Effector CD8-positive, alpha-beta T cell (primary cell): Measurements from ENCODE around the gene HEATR1.
"Not testable (repeated sequence)": the region's sequence is repeated elsewhere in the genome, so short reads cannot be mapped to it uniquely, and the experiment has no call there.

Source experiments
- DNase-seq: peaks from one replicate; lab custom pipeline; 2025; lab: John Stamatoyannopoulos, UW

The HEATR1 gene

GRCh38 chr1:236581528-236581927 lies 22.8 kb downstream of the HEATR1 start:
- no peak for DNase-seq

DNA sequence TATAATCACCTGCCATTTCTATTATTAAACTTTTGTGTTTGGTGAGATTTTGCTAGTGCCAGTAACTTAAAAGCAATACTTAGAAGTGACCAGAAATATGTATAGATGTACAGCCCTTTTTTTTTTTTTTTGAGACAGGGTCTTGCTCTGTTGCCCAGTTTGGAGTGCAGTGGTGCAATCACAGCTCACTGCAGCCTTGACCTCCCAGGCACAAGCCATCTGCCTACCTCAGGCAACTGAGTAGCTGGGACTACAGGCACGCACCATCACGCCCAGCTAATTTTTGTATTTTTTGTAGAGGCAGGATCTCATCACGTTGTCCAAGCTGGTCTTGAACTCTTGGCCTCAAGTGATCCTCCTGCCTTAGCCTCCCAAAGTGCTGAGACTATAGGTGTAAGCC lies 23.9 kb downstream of the HEATR1 start:
- DNase-seq = not testable (repeated sequence)

GRCh38 chr1:236578661-236579060 lies 25.7 kb downstream of the HEATR1 start:
- DNase-seq = no peak

GRCh38 chr1:236577041-236577440 lies 27.3 kb downstream of the HEATR1 start:
- not testable (repeated sequence) for DNase-seq

DNA sequence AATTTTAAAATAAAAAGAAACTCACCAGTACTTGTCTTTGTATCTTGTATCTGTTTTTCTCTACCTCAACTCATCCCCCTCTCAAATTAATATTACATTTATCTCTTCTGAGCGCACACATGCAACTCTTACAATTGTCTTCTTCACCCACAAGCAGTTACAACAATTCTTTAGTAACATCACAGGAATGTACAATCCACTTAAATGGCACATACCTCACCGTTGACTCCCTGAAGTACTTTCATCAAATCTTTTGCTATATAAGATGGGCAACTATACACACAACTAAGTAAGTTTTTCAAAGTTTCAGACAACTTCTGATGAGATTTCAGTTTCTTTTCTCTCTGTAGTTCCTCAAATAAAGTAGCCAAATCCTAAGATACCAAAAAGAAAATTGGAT lies 28.3 kb downstream of the HEATR1 start:
- DNase-seq = no peak

- DNase-seq = no peak
Observed at GRCh38 chr1:236575523-236575922, 28.8 kb downstream of the HEATR1 start.

DNA sequence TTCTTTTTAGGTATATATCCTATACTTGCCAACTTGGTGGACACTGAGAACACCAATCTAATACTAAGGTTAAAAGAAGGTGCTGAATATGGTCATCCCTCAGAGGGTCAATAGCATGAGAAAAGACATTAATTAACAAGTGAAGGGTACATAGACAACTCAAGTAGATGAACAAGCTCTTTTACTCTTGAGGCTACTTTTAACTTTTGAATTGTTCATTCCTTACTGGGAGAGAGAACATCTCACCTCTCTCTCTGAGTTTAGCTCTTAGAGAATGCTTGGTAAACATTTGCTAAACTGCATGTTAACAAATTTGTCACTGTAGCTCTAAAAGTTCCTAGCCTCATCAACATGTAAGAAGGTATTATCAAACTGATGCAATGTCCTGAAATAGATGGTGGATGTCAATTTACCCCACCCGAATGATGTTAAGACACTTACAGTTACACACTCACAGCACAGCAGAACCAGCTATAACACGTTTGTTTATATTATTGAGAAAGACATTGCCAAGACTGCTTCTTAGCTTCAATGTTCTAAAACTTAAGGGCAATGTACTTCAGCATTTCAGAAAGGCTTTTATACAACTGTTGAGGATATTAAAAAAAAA lies 35.9 kb downstream of the HEATR1 start:
- no peak for DNase-seq

DNA sequence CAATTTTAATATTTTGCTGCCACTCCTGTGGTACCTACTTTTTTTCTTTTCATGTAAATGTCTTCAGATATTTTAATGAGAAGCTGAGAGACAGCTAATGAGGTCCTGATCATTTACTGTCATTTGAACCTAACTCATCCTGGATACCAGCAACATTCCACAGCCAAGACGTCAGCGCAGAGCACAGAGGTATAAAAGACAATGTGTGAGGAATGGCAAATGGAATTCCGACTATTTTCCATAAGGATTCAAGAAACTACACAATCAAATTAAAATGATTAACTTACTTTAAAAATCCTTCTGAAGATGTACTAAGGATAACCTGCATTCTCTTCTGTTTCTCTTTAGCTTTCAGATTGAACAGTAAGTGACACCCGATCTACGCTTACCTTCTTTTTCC lies 38.8 kb downstream of the HEATR1 start:
- no peak for DNase-seq

- no peak for DNase-seq
Observed at GRCh38 chr1:236561976-236562375, 42.3 kb downstream of the HEATR1 start.

GRCh38 chr1:236560213-236560771 lies 44.0 kb downstream of the HEATR1 start:
- no peak for DNase-seq

DNA sequence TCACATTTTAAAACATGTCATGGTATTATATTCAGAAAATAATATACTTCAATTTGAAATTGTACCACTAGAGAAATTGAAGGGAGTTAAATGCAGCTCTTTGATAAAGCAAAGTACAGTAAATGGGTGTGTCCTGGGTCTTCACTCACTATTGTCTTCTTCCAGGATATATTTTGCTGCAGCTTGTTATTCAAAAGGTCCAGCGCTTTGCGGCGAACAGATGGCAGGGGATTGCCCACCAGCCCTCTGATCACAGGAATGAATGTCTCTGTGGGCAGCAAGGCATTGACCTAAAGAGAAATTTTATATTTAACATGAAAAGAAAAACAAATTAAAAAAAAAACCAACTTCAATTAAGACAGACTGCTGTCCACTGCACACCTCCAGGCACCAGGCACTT lies 45.5 kb downstream of the HEATR1 start:
- no peak for DNase-seq

DNA sequence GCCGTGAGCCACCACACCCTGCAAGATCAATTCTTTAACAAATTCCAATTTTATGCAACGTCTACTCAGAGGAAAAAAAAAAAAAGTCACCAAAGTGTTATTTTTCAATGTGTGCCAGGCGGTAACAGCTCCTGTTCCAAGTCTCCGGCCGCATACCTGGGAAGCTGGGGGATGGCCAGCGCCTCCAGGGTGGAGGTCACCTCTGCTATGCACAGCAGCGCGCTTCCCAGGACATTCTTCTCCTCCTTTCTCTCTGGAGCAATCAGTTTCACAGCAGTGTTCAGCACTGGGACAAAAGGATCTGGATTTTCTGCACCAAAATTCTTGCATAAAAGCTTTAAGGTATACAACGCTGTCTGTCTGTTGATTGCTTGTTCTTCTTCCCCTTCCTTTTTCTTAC lies 46.2 kb downstream of the HEATR1 start:
- DNase-seq = no peak

DNA sequence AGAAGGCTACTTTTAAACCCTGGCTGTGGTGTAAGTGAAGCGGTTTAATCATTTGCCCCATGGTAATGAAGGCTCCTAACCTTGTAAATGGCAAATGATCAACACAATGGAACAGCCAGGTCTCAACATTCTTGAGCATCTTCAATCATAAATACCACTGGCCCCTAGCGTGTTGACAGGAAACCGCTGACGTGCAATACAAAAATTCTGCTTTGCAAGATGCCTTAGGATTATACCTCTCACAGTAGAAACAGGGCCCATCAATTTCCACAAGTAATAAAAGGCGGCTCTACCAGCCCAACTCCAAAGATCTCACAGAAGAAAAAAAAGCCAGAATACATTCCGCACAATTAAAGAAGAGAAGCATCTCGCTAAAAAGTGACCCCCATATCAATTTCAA lies 47.7 kb downstream of the HEATR1 start:
- DNase-seq = no peak

GRCh38 chr1:236553370-236553769 lies 50.9 kb downstream of the HEATR1 start:
- no peak for DNase-seq

- no peak for DNase-seq
Observed at GRCh38 chr1:236552901-236553300, 51.4 kb downstream of the HEATR1 start.

DNA sequence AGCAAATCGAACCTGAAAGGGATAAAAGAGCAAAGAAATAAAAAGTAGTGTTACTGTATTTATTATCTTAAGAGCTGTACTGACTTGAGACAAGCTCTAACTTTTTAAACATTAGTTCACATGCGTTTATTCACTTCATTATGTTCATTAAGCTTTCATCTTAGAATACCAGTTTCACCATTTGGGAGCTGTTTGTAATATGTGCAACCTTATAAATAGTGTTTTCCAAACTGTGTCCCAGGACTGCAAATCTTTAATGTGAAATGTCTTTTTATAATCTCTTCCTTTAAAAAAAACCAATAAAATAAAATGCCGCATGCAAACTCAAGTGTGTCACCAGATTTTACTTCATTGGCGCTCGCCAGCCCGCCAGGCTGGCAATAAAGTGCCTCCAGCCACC lies 52.2 kb downstream of the HEATR1 start:
- DNase-seq = no peak

- no peak for DNase-seq
Observed at GRCh38 chr1:236550961-236551851, 53.1 kb downstream of the HEATR1 start.

GRCh38 chr1:236548452-236548851 lies 55.9 kb downstream of the HEATR1 start:
- DNase-seq = no peak

- no peak for DNase-seq
Observed at GRCh38 chr1:236545621-236546169, 58.6 kb downstream of the HEATR1 start.

- DNase-seq = no peak
Observed at GRCh38 chr1:236543065-236543669, 61.1 kb downstream of the HEATR1 start.

- DNase-seq = no peak
Observed at GRCh38 chr1:236541710-236542109, 62.6 kb downstream of the HEATR1 start.

GRCh38 chr1:236540813-236541465 lies 63.4 kb downstream of the HEATR1 start:
- no peak for DNase-seq
